DLD1 (cell line): ENCODE data around the gene MCM10.

Source experiments
- in situ Hi-C: cut with HindIII; loops from 2 replicates; pipeline ENCODE4 v1.10.0; 2017; ENCODE audit warnings: low sequenced_read_pairs

MCM10 gene

DNA sequence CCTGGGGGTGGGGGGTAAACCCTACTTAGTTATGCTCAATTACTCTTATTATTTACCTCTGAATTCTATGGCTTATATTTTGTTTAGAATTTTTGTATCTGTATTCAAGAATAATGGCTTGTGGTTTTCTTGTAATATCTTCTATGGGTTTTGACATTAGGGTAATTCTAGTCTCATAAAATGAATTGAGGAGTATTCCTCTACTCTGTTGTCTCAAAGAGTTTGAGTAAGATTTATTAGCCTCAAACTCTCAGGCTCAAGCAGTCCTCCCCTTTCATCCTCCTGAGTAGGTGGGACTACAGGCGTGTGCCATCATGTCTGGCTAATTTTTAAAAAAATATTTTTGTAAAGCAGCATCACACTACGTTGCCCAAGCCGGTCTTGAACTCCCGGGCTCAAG, 92.4 kb downstream of the MCM10 start:
- in situ Hi-C loops = no loop called here

GRCh38 chr10:13256627-13257026, 95.3 kb downstream of the MCM10 start:
- in situ Hi-C loops = no loop called here

DNA sequence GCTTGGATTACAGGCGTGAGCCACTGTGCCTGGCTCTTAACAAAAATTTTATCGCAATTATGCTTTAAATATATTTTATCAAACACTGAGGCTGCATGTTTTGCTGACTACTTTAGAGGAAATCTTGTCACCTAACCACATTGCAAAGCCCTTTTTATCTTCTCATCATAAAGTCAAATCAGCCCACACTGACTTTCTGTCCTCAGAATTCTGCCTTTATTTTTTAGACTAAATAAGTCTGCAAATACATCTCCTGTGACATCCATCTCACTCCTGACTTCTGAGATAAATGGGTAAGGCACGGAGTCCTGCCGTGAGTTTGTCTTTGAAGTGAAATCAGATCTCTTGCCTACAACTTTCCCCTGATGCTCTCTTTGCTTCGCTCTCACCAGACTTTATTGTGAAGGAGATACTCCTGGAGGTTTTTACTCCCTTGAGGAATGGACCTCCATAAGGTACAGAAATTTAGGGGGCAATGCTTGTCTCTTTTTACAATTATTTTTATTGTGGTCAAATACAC, 96.3 kb downstream of the MCM10 start:
- in situ Hi-C loops = no loop called here
